GM12801 (cell line): Measurements from ENCODE around the gene DDN.

Experiments
- TF ChIP-seq, protein P1 (sequence below): IDR thresholded peaks from one replicate; pipeline ENCODE4 v1.5.1; 2011; ENCODE audit warnings: control low read depth; ENCODE audit not compliant: insufficient read length; ENCODE audit errors: extremely low read depth

DDN gene

DNA sequence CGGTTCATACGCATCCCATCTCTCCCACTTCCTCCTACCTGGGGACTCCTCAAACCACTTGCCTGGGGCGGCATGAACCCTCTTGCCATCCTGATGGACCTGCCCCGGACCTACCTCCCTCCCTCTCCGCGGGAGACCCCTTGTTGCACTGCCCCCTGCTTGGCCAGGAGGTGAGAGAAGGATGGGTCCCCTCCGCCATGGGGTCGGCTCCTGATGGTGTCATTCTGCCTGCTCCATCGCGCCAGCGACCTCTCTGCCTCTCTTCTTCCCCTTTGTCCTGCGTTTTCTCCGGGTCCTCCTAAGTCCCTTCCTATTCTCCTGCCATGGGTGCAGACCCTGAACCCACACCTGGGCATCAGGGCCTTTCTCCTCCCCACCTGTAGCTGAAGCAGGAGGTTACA is 17.4 kb downstream of the DDN start:
- TF ChIP-seq, protein P1, sequence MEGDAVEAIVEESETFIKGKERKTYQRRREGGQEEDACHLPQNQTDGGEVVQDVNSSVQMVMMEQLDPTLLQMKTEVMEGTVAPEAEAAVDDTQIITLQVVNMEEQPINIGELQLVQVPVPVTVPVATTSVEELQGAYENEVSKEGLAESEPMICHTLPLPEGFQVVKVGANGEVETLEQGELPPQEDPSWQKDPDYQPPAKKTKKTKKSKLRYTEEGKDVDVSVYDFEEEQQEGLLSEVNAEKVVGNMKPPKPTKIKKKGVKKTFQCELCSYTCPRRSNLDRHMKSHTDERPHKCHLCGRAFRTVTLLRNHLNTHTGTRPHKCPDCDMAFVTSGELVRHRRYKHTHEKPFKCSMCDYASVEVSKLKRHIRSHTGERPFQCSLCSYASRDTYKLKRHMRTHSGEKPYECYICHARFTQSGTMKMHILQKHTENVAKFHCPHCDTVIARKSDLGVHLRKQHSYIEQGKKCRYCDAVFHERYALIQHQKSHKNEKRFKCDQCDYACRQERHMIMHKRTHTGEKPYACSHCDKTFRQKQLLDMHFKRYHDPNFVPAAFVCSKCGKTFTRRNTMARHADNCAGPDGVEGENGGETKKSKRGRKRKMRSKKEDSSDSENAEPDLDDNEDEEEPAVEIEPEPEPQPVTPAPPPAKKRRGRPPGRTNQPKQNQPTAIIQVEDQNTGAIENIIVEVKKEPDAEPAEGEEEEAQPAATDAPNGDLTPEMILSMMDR, result no peak

- TF ChIP-seq, protein P1, result no peak
Observed at GRCh38 chr12:48980953-48981756, 18.0 kb downstream of the DDN start.

DNA sequence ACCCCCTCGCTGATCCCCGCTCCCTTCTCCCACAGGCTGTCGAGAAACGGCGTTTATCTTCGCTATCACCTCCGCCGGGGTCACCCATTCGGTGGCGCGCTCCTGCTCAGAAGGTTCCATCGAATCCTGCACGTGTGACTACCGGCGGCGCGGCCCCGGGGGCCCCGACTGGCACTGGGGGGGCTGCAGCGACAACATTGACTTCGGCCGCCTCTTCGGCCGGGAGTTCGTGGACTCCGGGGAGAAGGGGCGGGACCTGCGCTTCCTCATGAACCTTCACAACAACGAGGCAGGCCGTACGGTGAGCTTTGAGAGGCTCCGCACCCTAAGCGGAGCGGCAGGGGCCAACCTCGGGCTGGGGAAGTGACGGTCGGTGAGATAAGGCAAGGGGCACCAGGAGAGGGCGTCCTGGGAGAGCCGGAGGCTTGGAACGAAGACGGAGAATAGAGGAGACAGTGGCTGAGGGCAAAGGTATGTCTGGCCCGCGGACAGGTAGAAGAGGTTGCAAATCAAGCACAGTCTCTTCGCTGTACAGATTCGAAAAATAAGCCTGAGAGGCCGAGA is 18.7 kb downstream of the DDN start:
- TF ChIP-seq, protein P1, result no peak

DNA sequence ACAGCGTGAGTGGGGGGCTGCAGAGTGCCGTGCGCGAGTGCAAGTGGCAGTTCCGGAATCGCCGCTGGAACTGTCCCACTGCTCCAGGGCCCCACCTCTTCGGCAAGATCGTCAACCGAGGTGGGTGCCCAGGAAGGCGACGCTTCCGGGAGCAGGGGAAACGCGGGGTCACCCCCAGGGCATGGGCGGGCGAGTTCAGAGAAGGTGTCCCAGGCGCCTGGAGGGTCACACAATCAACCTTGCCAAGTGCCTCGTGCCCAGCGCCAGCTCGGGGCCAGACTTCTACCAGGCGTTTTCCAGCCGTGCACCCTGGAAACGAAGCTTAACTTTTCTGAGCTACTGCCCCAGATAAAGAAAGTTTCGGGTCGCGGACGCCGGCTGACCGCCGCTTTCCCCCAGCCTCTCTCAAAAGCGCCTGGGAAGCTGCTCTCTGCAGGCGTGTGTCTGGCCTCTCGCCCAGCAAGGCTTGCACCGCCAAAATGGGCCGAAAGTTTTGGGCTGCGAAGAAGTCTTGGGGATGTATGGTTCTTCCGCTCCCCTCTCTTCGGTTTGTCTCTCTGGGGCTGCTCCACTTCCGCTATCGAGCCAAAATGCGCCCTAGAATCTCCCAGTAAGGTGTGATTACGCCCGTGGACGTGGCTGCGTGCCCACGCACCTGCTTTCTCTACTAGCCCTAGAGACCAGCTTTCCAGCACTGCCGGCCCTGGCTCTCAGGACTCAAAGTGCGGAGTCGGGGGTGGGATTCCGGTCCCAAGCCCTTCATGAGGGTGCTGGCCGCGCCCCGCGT is 19.4 kb downstream of the DDN start:
- TF ChIP-seq, protein P1, result no peak

GRCh38 chr12:48978741-48979601 is 20.2 kb downstream of the DDN start:
- TF ChIP-seq, protein P1, result no peak

GRCh38 chr12:48978291-48978740 is 20.9 kb downstream of the DDN start, which contains the start of gene WNT1:
Gene WNT1, plus strand, starts transcription at chr12:48978322. Its CDS starts 329 bp downstream, at chr12:48978651.
- TF ChIP-seq, protein P1, result no peak
